ENCODE data around the gene SKP1.

SKP1 gene

GRCh38 chr5:134113902-134114875 is 62.6 kb downstream of the SKP1 start, which contains the start of gene TCF7:
Gene TCF7 (plus strand): TSS chr5:134114681. CDS start chr5:134114907, 226 bp downstream.
- DNase-seq (ENCODE audit: low spot score), result peak; percentile 83

GRCh38 chr5:134113363-134113889 is 63.3 kb downstream of the SKP1 start:
- no peak for DNase-seq (ENCODE audit: low spot score)

- DNase-seq (ENCODE audit: low spot score), result no peak
Measured at GRCh38 chr5:134112726-134113362, 63.9 kb downstream of the SKP1 start.

- peak; percentile 66 for DNase-seq (ENCODE audit: low spot score)
Measured at GRCh38 chr5:134111741-134112647, 64.8 kb downstream of the SKP1 start.

GRCh38 chr5:134110382-134110781 is 66.4 kb downstream of the SKP1 start:
- DNase-seq (ENCODE audit: low spot score), result peak; percentile 47

GRCh38 chr5:134107779-134108178 is 69.0 kb downstream of the SKP1 start:
- DNase-seq (ENCODE audit: low spot score), result no peak

GRCh38 chr5:134106991-134107701 is 69.6 kb downstream of the SKP1 start:
- DNase-seq (ENCODE audit: low spot score), result no peak

GRCh38 chr5:134103998-134104654 is 72.6 kb downstream of the SKP1 start:
- no peak for DNase-seq (ENCODE audit: low spot score)

GRCh38 chr5:134103397-134103796 is 73.4 kb downstream of the SKP1 start:
- peak; percentile 55 for DNase-seq (ENCODE audit: low spot score)

GRCh38 chr5:134101686-134102439 is 74.9 kb downstream of the SKP1 start:
- DNase-seq (ENCODE audit: low spot score), result peak; percentile 69

GRCh38 chr5:134100283-134101091 is 76.3 kb downstream of the SKP1 start:
- peak; percentile 89 for DNase-seq (ENCODE audit: low spot score)

GRCh38 chr5:134099939-134100282 is 76.8 kb downstream of the SKP1 start:
- no peak for DNase-seq (ENCODE audit: low spot score)

GRCh38 chr5:134099288-134099872 is 77.4 kb downstream of the SKP1 start:
- DNase-seq (ENCODE audit: low spot score), result no peak
